Loucy (cell line): ENCODE data around the gene MBD5.

ENCODE experiments used
- H2AFZ ChIP-seq: fragments of 200-600 bp; sonication (generic); 2 replicates; pipeline ENCODE4 v1.6.0; 2016; ENCODE audit warnings: antibody characterized with exemption, mild to moderate bottlenecking, low read length, moderate library complexity
- H3F3A ChIP-seq: fragments of 200-600 bp; 2 replicates; pipeline ENCODE4 v1.6.0; 2016; ENCODE audit warnings: antibody characterized with exemption, low read depth, mild to moderate bottlenecking
- H3K27me3 ChIP-seq: fragments of 200-600 bp; sonication (generic); 2 replicates; pipeline ENCODE4 v1.6.1; 2014; ENCODE audit warnings: low read length, mild to moderate bottlenecking; ENCODE audit not compliant: insufficient read depth, poor library complexity, severe bottlenecking
- H3K36me3 ChIP-seq: fragments of 200-600 bp; sonication (generic); 2 replicates; pipeline ENCODE4 v1.6.1; 2016; ENCODE audit warnings: low read length; ENCODE audit not compliant: insufficient read depth
- H3K4me1 ChIP-seq: fragments of 200-600 bp; sonication (generic); 2 replicates; pipeline ENCODE4 v1.5.1; 2014; ENCODE audit warnings: low read length, mild to moderate bottlenecking; ENCODE audit not compliant: insufficient read depth, poor library complexity, severe bottlenecking
- H3K4me2 ChIP-seq: fragments of 200-600 bp; sonication (generic); 2 replicates; pipeline ENCODE4 v1.6.0; 2014; ENCODE audit warnings: antibody characterized with exemption, low read length, low read depth, mild to moderate bottlenecking; ENCODE audit not compliant: poor library complexity, severe bottlenecking
- H3K4me3 ChIP-seq: fragments of 200-600 bp; sonication (generic); 2 replicates; pipeline ENCODE4 v1.5.1; 2014; ENCODE audit warnings: low read length, mild to moderate bottlenecking, mixed read lengths; ENCODE audit not compliant: poor library complexity, severe bottlenecking
- H3K79me2 ChIP-seq: fragments of 200-600 bp; sonication (generic); 2 replicates; pipeline ENCODE4 v1.6.1; 2014; ENCODE audit warnings: low read length; ENCODE audit not compliant: insufficient read depth
- H3K9ac ChIP-seq: fragments of 200-600 bp; sonication (generic); 2 replicates; pipeline ENCODE4 v1.6.0; 2014; ENCODE audit warnings: mild to moderate bottlenecking, low read depth, low read length, moderate library complexity; ENCODE audit not compliant: poor library complexity, severe bottlenecking
- H3K9me2 ChIP-seq: fragments of 200-600 bp; sonication (generic); replicated peaks from 2 replicates; pipeline ENCODE4 v1.6.1; 2016; ENCODE audit warnings: low read depth, low read length, mixed read lengths
- H3K9me3 ChIP-seq: fragments of 200-600 bp; sonication (generic); 2 replicates; pipeline ENCODE4 v1.6.1; 2014; ENCODE audit warnings: mild to moderate bottlenecking, antibody characterized with exemption, low read length, low read depth; ENCODE audit not compliant: insufficient read depth
- H4K20me1 ChIP-seq: fragments of 200-600 bp; sonication (generic); 2 replicates; pipeline ENCODE4 v1.6.0; 2014; ENCODE audit warnings: antibody characterized with exemption, low read length, mild to moderate bottlenecking; ENCODE audit not compliant: insufficient read depth, poor library complexity, severe bottlenecking
- CTCF ChIP-seq: fragments of 200-600 bp; sonication (generic); conservative IDR thresholded peaks from 2 replicates; pipeline ENCODE4 v1.5.1; 2014; ENCODE audit warnings: mild to moderate bottlenecking, antibody characterized with exemption, low read length
- EZH2phosphoT487 ChIP-seq: fragments of 200-600 bp; IDR thresholded peaks from 2 replicates; pipeline ENCODE4 v1.6.1; 2018; ENCODE audit warnings: antibody characterized with exemption, mild to moderate bottlenecking, moderate library complexity, borderline replicate concordance

The MBD5 gene

DNA sequence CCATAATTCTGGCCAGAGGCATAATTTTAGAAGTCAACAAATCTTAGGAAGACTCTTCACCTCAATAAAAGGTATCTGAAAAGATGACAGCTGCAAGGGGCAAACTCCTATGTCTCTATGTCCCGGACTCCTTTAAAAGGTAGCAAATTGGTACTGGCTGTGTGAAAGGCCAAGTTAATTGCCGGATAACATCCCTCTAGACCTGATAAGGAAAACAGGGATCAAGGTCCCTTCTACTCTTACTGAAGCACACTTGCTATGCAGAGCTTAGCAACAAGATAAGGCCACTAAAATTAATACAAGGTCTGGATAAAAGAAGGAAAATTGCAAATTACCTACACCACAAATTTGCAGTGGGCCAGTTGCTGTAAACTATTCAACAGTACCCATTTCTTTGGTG, 482.6 kb downstream of the MBD5 start:
- Histone ChIP-seq H3K4me1 (no peaks in the 10 kb centered on the region), H3K9me3 (no peaks in the 10 kb centered on the region), H3K9me2 (no peaks in the 10 kb centered on the region), H3K4me3 (no peak overlapping the region), H2AFZ (no peak overlapping the region), H3F3A (no peaks in the 10 kb centered on the region), H3K27me3 (no peaks in the 10 kb centered on the region), H3K4me2 (no peak overlapping the region), H4K20me1 (no peaks in the 10 kb centered on the region), H3K79me2 (no peaks in the 10 kb centered on the region), H3K36me3 (no peaks in the 10 kb centered on the region), H3K9ac (no peak overlapping the region)
- TF ChIP-seq CTCF: no peak
- no peak for TF ChIP-seq EZH2phosphoT487

GRCh38 chr2:148507970-148508369, 487.1 kb downstream of the MBD5 start:
- Histone ChIP-seq H3K4me1 (no peaks in the 10 kb centered on the region), H3K9me2 (no peaks in the 10 kb centered on the region), H3K79me2 (no peaks in the 10 kb centered on the region), H3K36me3 (no peaks in the 10 kb centered on the region), H4K20me1 (no peaks in the 10 kb centered on the region), H2AFZ (no peak overlapping the region), H3K27me3 (no peaks in the 10 kb centered on the region), H3K9ac (no peak overlapping the region), H3K4me2 (no peak overlapping the region), H3F3A (no peaks in the 10 kb centered on the region), H3K4me3 (no peak overlapping the region), H3K9me3 (no peaks in the 10 kb centered on the region)
- TF ChIP-seq EZH2phosphoT487 (no peak), CTCF (no peak)

DNA sequence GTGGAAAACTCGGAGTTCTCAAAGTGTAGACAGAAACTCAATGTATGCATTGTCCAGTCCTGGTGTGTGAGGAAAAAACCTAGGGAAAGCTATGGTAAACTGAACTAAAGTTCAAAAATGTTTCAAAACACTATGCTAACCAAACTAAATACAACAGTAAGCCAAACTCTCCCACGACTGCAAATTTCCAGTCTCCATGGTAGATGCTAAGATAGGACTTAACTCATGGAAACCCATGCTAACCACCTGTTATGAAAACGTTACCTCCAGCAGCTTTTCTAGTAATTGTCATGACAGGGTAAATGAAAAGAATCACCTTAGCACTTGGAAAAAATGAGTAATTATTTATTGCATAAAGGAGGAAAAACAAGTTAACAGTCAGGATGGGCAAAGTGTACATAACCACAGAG, 488.0 kb downstream of the MBD5 start:
- Histone ChIP-seq H3K9me2 (no peaks in the 10 kb centered on the region), H3K9ac (no peak overlapping the region), H3K79me2 (no peaks in the 10 kb centered on the region), H3K9me3 (no peaks in the 10 kb centered on the region), H4K20me1 (no peaks in the 10 kb centered on the region), H3K4me1 (no peaks in the 10 kb centered on the region), H2AFZ (peak overlapping the region; percentile 84), H3K27me3 (no peaks in the 10 kb centered on the region), H3F3A (no peaks in the 10 kb centered on the region), H3K4me3 (peak overlapping the region; percentile 46), H3K36me3 (no peaks in the 10 kb centered on the region), H3K4me2 (peak overlapping the region; percentile 48)
- TF ChIP-seq EZH2phosphoT487 (no peak), CTCF (no peak)
